Body of pancreas (tissue), 4 donors: ENCODE measurements around the gene AGBL4. TPM values are rescaled to one million over a fixed set of nuclear protein-coding genes. Genes with fewer than 3 reads are reported as not detected.

Experiments
- ATAC-seq: fragments of 150-250 bp; one replicate; pipeline ENCODE4 v1.9.1; 2016
- DNase-seq, 4 donors: peaks; one replicate each; pipeline ENCODE4 v3.0.0-alpha.2; 2019
- H3K27ac ChIP-seq, 4 donors: fragments of 200-600 bp; sonication (generic); 1 replicate in 3 of 4; 2 replicates in 1 of 4; pipeline versions ENCODE4 v1.5.1 to v1.6.1; 2016 to 2019; ENCODE audit warnings: mild to moderate bottlenecking in 1 of 4, mixed read lengths in 1 of 4, moderate library complexity in 1 of 4
- H3K27me3 ChIP-seq, 2 donors: fragments of 200-600 bp; sonication (generic); one replicate each; pipeline ENCODE4 v1.6.0; 2016; ENCODE audit warnings: mild to moderate bottlenecking in 1 of 2
- H3K36me3 ChIP-seq, 2 donors: fragments of 200-600 bp; sonication (generic); replicated peaks in 1 of 2; 2 replicates each; pipeline ENCODE4 v1.5.1; 2016; ENCODE audit warnings: low read depth in 2 of 2; ENCODE audit not compliant: insufficient read depth in 1 of 2
- H3K4me1 ChIP-seq: fragments of 200-600 bp; sonication (generic); one replicate; pipeline ENCODE4 v1.6.0; 2016
- H3K4me3 ChIP-seq, 2 donors: fragments of 200-600 bp; sonication (generic); 1 replicate in 1 of 2; 2 replicates in 1 of 2; pipeline ENCODE4 v1.5.1; 2016 to 2019
- H3K9me3 ChIP-seq, 3 donors: fragments of 200-600 bp; sonication (generic); 1 replicate in 2 of 3; 2 replicates in 1 of 3; pipeline ENCODE4 v1.5.1; 2016
- POLR2A ChIP-seq, 3 donors: fragments of 450-650 bp; IDR thresholded peaks; one replicate each; pipeline ENCODE4 v1.6.1; 2016; ENCODE audit warnings: antibody characterized with exemption in 3 of 3, mild to moderate bottlenecking in 2 of 3
- WGBS, 2 donors: methylation state at CpG; one replicate each; pipeline ENCODE4 v1.1.5; 2017; 5-methylcytosine and 5-hydroxymethylcytosine counted together
- intact Hi-C: fragments of 100-400 bp; cut with DNase I; formaldehyde crosslinking; loops from one replicate; pipeline ENCODE4 v1.15.1; 2023
- total RNA-seq, 2 donors: library from RNA; depleted of rRNA; stranded (reverse); fragments of >200 nt; gene quantifications; one replicate each; pipeline ENCODE4 v1.1.0, GENCODE V29; 2016
- TF ChIP-seq, protein P1 (sequence below), 7 experiments: fragments of 450-650 bp in 4 of 7; fragments of 200-600 bp in 3 of 7; sonication (generic) in 3 of 7; IDR thresholded peaks; one replicate each; pipeline ENCODE4 v1.5.1; 2016 to 2019; ENCODE audit warnings: antibody characterized with exemption in 7 of 7

AGBL4 gene
- total RNA-seq, 2 donors from 2014 or later: 0.33 to 0.78 TPM

DNA sequence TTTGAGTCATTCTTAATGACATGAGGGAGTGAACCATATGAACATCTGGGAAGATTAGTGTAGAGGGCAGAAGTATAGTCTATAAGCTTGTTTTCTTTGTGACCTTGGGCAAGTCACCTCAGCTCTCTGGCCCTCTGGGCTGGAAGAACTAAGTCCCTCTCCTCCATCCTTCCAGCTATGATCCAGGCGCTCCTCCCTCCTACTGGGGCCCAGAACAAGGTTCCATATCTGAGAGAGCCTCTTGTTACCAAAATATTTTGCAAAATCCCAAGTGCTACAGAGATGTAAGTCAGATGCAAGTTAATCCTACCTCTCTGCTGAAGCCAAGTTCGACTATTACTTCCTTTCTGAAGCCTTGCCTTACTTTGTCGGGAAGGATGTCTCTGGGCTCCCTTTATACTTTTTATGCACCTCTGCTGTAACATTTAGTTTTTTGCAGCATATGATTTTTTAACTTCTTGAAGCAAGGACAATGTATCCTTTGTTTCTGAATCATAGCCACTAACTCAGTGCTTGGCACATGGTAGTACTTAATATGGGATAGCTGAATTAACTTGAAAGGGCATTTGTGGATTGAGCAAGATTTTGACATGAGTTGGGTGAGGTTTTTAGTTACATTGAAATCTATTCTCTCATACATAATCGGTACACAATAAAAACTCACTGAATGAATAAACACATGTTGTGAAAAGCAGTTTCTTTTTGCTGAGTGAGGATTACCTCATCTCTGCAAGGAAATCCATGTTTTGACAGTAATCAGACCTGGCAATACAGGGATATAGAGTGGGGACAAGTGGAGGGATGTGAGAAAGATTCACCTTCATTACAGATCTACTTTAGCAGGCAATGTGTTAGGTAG is 1192.4 kb downstream of the AGBL4 start:
- no peaks in the 10 kb centered on the region for H3K9me3 ChIP-seq
- no peaks in the 10 kb centered on the region for H3K4me1 ChIP-seq
- intact Hi-C loops: no loop called here
- WGBS, 2 donors: 72 to 75% methylated on average over 4 of the region's 4 CpGs
- ATAC-seq (no peak), DNase-seq (no peak)
- no peak overlapping the region for H3K27ac ChIP-seq
- H3K36me3 ChIP-seq: no peaks in the 10 kb centered on the region
- no peaks in the 10 kb centered on the region for H3K27me3 ChIP-seq
- no peak overlapping the region for H3K4me3 ChIP-seq
- no peak for TF ChIP-seq POLR2A (IDR thresholded peaks at IDR 0.05)
- TF ChIP-seq, protein P1, sequence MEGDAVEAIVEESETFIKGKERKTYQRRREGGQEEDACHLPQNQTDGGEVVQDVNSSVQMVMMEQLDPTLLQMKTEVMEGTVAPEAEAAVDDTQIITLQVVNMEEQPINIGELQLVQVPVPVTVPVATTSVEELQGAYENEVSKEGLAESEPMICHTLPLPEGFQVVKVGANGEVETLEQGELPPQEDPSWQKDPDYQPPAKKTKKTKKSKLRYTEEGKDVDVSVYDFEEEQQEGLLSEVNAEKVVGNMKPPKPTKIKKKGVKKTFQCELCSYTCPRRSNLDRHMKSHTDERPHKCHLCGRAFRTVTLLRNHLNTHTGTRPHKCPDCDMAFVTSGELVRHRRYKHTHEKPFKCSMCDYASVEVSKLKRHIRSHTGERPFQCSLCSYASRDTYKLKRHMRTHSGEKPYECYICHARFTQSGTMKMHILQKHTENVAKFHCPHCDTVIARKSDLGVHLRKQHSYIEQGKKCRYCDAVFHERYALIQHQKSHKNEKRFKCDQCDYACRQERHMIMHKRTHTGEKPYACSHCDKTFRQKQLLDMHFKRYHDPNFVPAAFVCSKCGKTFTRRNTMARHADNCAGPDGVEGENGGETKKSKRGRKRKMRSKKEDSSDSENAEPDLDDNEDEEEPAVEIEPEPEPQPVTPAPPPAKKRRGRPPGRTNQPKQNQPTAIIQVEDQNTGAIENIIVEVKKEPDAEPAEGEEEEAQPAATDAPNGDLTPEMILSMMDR (IDR thresholded peaks at IDR 0.05): no peak

DNA sequence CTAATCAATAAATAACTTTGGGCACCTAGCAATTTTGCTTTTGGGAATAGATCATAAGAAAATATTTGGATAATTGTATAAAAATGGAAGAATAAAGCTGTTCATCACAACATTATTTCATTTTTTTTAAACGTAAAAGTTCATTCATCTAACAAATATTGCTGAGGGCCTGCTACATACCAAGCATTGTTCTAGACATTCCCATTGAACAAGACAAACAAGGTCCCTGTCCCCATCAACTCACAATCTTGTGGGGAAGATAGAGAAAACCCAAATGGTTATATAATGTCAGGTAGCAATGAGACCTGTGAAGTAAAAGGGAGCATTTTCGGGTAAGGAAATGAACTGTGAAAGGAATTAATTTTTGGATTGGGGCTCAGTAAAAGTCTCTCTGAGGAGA is 1193.0 kb downstream of the AGBL4 start:
- Histone ChIP-seq H3K36me3 (no peaks in the 10 kb centered on the region), H3K27ac (no peak overlapping the region), H3K9me3 (no peaks in the 10 kb centered on the region), H3K4me1 (no peaks in the 10 kb centered on the region), H3K4me3 (no peak overlapping the region), H3K27me3 (no peaks in the 10 kb centered on the region)
- TF ChIP-seq, protein P1 (IDR thresholded peaks at IDR 0.05): no peak
- no peak for TF ChIP-seq POLR2A (IDR thresholded peaks at IDR 0.05)
- no peak for ATAC-seq
- DNase-seq: no peak
- intact Hi-C loops: no loop called here
- 40 to 68% methylated on average over 2 of the region's 2 CpGs for WGBS, 2 donors

DNA sequence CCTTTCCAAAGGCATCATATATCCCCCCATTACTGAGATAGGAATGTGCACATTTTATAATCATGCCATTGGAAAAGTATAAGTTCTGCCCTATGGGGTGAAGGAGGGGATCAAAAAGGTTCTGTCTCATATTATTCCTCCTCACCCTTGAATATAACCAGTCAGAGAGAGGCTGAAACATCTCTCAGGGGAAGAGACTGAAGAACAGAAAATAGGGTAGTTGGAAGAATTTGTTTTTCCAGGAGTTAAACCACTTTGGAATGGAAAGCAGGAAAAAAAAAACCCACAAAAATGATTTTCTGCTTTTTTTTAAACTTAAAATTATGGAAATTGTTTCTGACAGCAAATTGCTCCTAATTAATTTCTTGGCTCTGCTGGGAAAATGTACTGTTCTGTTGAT is 1194.3 kb downstream of the AGBL4 start:
- intact Hi-C loops: no loop called here

GRCh38 chr1:48823168-48823567 is 1200.6 kb downstream of the AGBL4 start:
- TF ChIP-seq POLR2A (IDR thresholded peaks at IDR 0.05): no peak
- DNase-seq (peak; percentile 35 to 66 (median 60)), ATAC-seq (peak; percentile 55)
- H3K4me1 ChIP-seq: no peaks in the 10 kb centered on the region
- no peaks in the 10 kb centered on the region for H3K36me3 ChIP-seq
- intact Hi-C loops: no loop called here
- H3K4me3 ChIP-seq: no peak overlapping the region
- H3K27me3 ChIP-seq: no peaks in the 10 kb centered on the region
- H3K27ac ChIP-seq: no peak overlapping the region
- H3K9me3 ChIP-seq: no peaks in the 10 kb centered on the region

More for the DNA sequence above, 1194.3 kb downstream of the AGBL4 start:
- Histone ChIP-seq H3K4me3 (no peak overlapping the region), H3K36me3 (no peaks in the 10 kb centered on the region), H3K27me3 (no peaks in the 10 kb centered on the region), H3K4me1 (no peaks in the 10 kb centered on the region), H3K9me3 (no peaks in the 10 kb centered on the region), H3K27ac (no peak overlapping the region)
- ATAC-seq (no peak), DNase-seq (no peak)
- TF ChIP-seq, protein P1 (IDR thresholded peaks at IDR 0.05): no peak
- no peak for TF ChIP-seq POLR2A (IDR thresholded peaks at IDR 0.05)

DNA sequence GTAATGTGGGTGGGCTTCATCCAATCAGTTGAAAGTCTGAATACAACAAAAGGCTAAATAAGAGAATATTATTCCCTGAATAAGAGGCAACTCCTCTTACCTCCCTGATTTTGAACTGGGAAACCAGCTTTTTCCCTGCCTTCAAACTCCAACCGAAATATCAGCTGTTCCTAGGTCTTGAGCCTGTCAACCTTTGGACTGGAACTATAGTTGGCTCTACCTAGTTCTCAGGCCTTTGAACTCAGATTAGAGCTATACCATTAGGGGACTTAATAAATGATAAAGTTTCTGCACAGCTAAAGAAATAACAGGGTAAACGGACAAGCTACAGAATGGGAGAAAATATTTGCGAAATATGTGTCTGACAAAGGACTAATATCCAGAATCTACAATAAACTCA is 1203.3 kb downstream of the AGBL4 start:
- Histone ChIP-seq H3K27ac (no peak overlapping the region), H3K4me3 (no peak overlapping the region), H3K27me3 (no peaks in the 10 kb centered on the region), H3K4me1 (no peaks in the 10 kb centered on the region), H3K9me3 (no peaks in the 10 kb centered on the region), H3K36me3 (no peaks in the 10 kb centered on the region)
- no peak for TF ChIP-seq POLR2A (IDR thresholded peaks at IDR 0.05)
- TF ChIP-seq, protein P1 (IDR thresholded peaks at IDR 0.05): no peak
- DNase-seq (no peak), ATAC-seq (no peak)
- intact Hi-C loops: no loop called here
- 83 to 85% methylated on average over 3 of the region's 3 CpGs for WGBS, 2 donors
